GM19238 (cell line): Measurements from ENCODE around the gene GUSB.
"Not testable (repeated sequence)": the region's sequence is repeated elsewhere in the genome, so short reads cannot be mapped to it uniquely, and the experiment has no call there.

Source experiments
- DNase-seq: peaks from one replicate; pipeline ENCODE4 v3.0.0; 2011; ENCODE audit warnings: low spot score; ENCODE audit not compliant: insufficient read length

GUSB gene

DNA sequence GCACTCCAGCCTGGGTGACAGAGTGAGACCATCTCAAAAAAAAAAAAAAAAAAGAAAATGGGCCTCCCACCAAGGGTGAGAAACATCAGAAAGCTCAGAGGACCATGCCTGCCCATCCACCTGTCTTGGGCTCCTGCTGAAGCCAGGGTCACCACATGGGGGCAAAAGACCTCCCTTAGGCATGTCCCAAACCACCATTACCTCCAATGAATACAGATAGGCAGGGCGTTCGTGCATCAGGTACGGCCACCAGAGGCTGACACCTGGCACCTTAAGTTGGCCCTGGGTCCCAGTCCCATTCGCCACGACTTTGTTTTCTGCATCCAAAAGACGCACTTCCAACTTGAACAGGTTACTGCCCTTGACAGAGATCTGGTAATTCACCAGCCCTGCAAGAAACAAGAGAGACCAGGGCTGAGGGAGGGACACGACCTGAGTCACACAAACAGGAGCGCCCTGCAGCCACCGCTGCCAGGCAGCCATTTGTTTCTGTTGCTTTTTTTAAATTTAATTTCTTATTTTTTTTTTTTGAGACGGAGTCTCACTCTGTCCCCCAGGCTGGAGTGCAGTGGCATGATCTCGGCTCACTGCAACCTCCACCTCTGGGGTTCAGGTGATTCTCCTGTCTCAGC is 6.1 kb downstream of the GUSB start:
- no peak for DNase-seq

DNA sequence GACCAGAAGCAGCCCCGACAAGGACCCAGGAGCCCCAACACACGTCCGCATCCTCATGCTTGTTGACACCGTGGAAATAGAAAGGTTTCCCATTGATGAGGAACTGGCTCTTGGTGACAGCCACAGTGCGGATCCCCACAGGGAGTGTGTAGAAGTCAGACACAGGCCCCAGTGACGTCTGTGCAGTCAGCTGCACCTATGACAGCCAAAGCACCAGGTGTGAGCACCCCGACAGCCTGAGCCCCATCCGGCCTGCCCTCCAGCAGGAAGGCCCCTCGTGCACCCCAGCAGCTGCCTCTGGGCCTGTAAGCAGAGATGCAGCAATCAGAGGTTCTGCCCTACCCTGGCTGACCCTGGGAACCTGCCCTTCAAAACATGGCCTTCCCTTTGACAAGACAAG is 7.1 kb downstream of the GUSB start:
- no peak for DNase-seq

- DNase-seq: no peak
Observed at GRCh38 chr7:65974191-65974801, 7.7 kb downstream of the GUSB start.

DNA sequence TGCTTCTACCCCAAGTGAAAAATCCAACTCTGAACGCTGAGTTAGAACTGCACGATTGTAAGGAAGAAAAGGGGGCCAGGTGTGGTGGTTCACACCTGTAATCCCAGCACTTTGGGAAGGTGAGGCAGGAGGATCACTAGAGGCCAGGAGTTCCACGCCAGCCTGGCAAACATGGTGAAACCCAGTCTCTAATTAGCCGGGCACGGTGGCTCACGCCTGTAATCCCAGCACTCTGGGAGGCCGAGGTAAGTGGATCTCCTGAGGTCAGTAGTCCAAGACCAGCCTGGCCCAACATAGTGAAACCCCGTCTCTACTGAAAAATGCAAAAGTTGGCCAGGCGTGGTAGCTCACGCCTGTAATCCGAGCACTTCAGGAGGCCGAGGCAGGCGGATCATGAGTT is 9.0 kb downstream of the GUSB start:
- no peak for DNase-seq

- DNase-seq: no peak
Observed at GRCh38 chr7:65971021-65971420, 11.0 kb downstream of the GUSB start.

GRCh38 chr7:65968256-65969185 is 13.5 kb downstream of the GUSB start:
- no peak for DNase-seq

GRCh38 chr7:65967361-65968155 is 14.5 kb downstream of the GUSB start:
- DNase-seq: no peak

DNA sequence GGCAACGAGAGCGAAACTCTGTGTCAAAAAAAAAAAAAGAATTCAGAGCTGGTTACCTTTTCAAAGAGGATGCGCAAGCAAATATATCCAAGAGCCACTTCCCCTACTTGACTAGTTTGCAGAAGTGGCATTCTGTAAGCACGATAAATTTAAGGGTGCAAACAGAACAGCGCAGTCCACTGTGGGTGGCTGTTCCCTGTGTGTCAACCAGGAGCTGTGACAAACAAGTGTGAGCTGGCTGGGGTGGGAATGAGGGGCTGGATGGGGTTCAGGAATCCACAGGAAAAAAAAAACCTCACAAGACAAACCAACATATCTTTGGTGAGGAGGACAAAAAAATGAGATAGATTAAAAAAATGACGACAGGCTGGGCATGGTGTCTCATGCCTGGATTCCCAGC is 15.9 kb downstream of the GUSB start:
- no peak for DNase-seq

DNA sequence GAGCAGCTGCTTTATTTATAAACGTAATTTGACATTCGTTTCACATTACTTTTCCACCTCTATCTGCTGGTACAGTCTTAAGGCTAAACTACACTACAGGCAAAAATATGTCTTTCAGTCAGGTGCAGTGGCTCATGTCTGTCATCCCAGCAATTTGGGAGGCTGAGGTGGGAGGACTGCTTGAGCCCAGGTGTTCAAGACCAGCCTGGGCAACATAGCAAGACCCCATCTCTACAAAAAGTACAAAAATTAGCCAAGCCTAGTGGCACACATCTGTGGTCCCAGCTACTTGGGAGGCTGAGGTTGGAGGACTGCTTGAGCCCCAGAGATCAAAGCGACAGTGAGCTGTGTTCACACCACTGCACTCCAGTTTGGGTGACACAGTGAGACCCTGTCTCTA is 17.3 kb downstream of the GUSB start:
- not testable (repeated sequence) for DNase-seq

DNA sequence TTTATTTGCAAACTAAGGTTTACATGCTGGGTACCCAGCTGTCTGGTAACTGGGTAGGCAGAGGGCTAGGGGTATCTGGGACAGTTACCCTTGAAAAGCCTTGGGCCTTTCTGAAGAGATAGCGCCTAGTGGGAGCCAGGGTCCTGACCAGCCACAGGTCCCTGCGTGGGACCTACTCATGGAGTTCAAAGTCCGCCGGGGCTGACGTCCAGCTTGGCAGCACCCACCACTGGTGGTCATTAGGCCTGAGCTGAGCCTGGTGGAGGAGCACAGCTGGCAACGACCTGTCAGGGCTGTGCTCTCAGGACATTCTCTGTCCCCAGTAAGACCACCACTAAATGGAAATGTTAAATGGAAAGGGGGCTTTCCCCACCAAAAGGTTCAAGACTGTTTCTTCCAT is 20.0 kb downstream of the GUSB start:
- no peak for DNase-seq

GRCh38 chr7:65960351-65961074 is 21.5 kb downstream of the GUSB start:
- DNase-seq: no peak

DNA sequence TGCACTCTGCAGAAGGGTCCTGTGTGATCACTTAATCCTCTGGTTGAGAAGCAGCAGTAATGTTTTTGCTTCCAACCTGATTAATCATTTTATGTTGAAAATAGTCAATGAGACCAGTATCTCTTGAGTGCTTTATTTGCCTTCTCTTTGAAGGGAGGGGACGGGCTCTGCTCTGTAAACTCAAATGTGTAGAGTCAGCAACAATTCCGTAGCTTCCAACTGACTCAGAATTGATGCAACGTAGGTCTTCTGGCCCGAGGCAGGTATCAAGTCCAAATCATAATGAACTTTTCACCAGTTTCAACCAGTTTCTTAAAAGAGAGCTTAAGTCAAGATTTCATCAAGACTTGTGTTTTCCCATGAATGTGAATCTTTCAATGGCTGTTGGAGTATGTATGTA is 26.3 kb downstream of the GUSB start:
- no peak for DNase-seq

GRCh38 chr7:65953890-65954450 is 28.0 kb downstream of the GUSB start:
- DNase-seq: no peak

DNA sequence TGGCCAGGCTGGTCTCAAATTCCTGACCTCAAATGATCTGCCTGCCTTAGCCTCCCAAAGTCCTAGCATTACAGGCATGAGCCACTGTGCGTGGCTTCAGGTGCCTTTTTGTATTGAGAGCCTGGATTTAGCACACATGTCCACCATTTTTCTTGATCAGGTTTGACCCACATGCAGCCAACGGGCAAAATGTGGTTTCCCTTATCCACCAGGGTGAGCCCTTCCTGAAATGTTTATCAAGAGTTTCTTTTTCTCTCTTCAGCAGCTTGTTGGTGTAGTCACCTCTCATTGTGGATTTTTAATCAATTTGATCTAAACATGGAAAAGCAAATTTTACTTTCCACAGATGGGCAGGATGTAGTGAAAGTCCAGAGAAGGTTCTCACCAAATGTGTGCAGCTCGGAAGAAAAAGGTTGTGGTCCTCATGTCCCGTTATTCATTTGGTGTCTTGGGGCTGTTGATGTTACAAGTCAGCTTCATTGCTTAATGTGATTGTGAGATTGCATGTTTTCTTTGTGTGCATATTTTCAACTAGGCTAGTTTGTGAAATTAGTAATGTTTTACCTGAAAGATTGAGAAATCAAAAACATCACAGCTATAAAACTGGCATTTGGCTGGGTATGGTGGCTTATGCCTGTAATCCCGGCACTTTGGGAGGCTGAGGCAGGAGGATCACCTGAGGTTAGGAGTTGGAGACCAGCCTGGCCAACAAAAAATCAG is 28.9 kb downstream of the GUSB start:
- no peak for DNase-seq

GRCh38 chr7:65951837-65952578 is 30.0 kb downstream of the GUSB start:
- DNase-seq: no peak

- DNase-seq: no peak
Observed at GRCh38 chr7:65946904-65947303, 35.1 kb downstream of the GUSB start.

- DNase-seq: not testable (repeated sequence)
Observed at GRCh38 chr7:65945787-65946186, 36.2 kb downstream of the GUSB start.

DNA sequence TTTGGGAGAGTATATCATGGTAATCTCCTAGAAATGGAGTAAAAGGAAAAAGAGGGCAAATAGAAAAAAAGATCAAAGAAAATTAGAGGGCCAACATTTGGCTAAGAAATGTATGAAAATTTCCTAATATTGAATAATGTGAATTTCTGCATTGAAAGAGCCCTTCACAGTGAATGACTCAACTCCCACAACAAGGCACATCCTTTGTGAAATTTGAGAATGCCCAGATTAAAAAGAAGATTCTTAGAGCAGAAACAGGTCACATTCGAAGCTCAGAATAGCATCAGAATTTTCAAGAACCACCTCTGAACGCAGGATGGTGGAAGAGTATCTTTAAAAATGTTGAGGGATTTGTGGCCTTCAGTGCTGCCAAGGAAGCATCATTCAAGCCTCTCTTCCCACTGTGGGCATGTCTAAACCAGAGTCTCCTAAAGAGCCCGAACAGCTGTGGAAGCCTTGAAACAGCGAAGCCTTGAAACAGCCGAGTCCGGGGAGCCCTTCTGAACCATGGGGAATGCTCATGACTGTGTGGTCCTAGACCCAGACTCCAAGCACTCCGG is 43.6 kb downstream of the GUSB start:
- no peak for DNase-seq

DNA sequence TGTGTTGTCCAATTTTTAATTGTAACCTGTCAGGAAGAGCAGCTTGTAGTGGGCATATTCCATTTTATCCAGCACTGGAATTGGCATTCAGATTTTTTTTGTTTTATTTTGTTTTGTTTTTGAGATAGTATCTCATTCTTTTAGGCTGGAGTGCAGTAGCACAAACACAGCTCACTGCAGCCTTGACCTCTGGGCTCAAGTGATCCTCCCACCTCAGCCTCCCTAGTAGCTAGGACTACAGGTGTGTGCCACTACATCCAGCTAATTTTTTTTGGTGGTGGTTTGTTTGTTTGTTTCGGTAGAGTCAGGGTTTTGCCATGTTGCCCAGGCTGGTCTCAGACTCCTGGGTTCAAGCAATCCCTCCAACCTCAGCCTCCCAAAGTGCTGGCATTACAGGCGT is 44.7 kb downstream of the GUSB start:
- DNase-seq: no peak
